Globus pallidus (tissue), 1 donor: ENCODE measurements around the gene MMP28.

Experiments used
- DNase-seq: peaks from one replicate; pipeline ENCODE4 v3.0.0-alpha.2; 2015; ENCODE audit warnings: low spot score

Gene MMP28

DNA sequence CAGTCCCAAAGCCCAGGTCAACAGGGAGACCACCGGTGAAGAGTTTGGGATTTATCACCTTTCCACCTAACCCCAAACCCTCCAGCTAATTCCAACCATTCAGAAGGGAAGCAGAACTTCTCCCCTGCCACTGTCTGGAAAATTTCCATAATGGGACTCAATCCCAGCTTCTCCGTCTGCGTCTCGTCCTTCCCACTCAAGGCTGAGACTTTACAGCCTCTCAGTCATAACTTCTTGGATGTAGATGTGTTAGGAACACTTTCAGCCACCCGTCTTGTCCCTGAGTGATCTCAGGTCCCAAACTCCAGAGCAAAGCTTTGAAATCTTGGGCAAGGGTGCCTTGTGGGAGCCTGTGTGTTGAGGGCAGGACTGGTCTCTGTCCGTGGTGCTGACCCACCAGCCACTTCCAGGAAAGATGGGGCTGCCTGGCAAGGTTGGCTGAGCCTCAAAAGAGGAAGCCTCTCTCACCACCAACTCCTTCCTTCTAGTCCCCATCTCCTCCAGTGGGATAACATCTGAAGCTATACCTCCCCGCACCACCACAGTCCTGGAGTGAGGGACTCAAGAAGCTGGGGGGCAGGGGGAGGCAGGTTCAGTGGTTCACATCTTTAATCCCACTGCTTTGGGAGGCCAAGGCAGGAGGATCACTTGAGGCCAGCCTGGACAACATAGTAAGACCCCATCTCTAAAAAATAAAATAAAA is 51.7 kb downstream of the MMP28 start:
- DNase-seq, result no peak

DNA sequence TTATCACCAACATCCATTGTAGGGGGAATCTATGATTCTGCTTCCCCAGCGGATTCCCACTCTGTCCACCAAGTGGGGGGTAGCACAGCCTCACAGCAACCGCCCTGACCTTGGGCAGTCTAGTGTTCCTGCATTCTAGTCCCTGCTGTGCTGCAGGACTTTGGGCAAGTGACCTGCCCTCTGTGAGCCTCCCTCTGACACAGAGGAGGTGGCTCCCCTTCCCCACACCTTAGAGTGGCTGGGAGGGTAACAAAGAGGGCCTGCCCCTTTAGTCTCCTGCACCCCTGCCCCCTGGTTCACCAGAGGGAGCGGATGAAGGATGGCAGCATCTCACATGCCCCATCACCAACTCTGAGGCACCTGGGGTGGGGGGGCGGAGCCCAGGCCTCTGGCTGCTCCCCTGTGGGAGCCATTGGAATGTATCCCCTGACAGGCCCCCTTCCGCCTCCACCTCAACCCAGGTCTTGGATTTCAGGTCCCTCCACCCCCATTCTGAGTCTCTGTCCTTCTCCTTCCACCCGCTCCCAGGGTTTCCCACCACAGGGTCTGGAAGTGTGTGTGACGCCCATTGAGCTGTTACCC is 52.5 kb downstream of the MMP28 start:
- no peak for DNase-seq

GRCh38 chr17:35742496-35742895 is 52.9 kb downstream of the MMP28 start:
- no peak for DNase-seq

- DNase-seq, result no peak
Observed at GRCh38 chr17:35740997-35741931, 54.2 kb downstream of the MMP28 start.

GRCh38 chr17:35740216-35740615 is 55.2 kb downstream of the MMP28 start:
- DNase-seq, result no peak

DNA sequence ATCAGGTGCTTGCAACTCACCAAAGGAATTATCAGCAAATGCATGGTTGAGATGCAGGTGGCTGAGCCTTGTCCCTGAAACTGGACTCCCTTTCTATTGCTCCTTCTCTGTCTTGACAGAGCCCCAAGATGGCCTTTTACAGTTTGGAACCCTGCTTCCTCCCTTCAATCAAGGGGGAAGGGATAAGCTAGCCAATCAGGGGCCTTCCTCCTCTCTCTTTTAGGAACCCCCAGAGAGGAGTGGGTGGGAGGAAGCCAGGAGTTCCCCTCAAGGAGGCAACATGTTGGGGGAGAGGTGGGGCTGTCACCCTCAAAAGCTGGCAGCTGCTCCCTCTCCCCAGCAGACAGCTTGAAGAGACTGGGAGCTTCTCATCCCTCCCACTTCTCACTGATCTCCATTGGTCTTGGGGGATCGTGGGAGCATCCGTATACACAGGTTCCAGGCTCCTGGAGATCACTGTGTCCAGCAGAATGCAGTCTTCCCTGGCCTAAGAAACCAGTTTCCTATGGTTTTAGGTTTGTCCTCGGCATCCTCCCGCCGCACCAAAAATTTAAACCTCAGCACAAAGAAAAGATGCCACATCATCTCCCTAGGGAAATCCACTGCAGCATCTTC is 56.8 kb downstream of the MMP28 start:
- DNase-seq, result no peak

DNA sequence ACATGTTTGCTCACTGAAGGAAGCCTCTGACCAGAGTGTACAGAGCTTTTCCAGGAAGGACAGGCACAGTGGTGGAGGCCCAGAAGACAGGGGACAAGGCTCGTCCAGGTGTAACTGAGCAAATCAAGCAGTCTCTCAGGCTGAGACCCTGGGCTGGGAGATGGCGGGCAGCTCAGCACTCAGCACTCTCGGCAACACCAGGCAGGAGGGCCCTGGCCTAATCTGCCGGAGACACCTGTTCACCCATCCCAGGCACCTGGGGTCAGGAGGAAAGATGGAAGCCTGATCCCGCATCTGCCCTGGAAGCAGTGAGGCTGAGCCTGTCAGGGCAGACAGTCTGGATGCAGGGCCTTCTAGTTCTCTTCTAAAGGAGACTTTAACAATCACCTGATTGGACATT is 59.2 kb downstream of the MMP28 start:
- DNase-seq, result no peak

DNA sequence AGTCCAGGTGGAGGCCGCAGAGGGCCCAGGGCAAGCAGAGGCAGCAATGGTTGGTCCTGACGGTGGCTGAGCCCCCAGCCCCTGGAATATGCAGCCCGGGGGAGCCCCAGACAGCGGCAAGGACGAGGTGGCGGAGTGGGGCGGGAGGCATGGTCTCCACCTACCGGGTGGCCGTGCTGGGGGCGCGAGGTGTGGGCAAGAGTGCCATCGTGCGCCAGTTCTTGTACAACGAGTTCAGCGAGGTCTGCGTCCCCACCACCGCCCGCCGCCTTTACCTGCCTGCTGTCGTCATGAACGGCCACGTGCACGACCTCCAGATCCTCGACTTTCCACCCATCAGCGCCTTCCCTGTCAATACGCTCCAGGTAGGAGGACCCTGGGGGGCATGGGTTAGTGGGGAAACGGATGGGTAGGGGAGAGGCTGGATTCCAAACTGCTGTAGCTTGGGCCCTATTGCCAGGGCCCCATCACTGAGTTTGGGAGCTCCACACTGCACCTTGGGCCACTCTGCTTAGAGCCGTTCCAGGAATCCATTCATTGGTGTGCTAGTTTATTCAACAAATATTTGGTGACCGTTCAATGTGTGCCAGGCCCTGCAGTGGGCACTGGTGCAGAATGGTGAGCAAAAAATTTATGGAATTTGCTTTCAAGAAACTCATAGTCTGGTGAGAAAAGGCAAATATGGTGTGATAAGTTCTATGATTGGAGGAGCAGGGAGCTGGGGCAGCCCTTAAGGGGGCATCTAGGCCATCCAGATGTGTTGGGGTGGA is 60.2 kb downstream of the MMP28 start:
- DNase-seq, result no peak

DNA sequence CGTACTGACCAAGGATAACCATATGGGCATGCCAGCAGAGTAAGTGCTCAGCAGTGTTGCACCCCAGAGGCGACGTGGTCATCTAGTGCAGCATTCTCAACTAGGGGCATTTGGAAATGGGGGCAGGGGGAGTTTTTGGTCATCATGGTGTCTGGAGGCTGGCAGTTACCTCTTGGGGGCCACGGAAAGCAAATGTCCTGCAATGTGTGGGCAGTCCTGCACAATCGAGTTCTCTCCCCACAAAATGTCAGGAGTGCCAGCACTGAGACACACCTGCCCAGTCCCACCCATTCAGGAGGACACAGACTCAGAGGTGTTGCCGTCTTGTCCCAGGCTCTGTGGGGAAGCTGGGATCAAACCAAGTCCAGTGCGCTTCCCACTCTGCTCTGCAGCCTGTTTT is 61.0 kb downstream of the MMP28 start:
- DNase-seq, result no peak

DNA sequence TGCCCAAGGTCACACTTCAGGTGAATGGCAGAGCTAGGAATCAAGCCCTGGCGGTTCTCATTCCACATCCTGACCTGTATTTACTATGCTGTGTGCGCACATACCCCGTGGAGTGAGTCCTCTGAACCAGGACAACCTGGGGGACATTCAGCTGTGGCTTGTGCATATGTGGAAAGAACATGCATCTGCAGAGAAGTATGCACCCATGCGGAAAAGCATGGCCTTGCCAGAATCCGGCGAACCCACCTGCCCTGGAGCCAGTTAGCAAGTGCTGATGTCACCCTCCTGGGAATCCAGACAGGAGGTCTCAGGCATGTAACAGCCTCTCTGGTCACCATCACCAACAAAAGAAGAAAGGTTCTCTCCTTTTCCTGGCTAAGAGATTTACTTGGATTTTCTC is 62.1 kb downstream of the MMP28 start:
- DNase-seq, result no peak

DNA sequence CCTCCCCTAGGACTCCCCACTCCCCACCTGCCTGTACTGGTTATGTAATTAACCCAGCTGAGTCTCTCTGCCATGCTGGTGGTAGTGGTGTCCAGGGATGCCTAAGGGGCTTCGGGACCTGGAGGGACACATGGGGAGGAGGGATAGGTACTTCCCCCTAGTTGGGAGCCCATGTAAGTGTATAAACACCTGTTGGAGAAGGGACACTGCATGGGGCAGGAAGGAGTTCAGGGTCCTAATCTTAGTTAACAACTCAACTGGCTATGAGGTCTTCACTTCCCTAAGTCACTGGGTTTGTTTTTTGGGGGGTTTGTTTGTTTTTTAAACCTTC is 62.7 kb downstream of the MMP28 start:
- no peak for DNase-seq

- DNase-seq, result no peak
Observed at GRCh38 chr17:35731917-35732805, 63.3 kb downstream of the MMP28 start.

DNA sequence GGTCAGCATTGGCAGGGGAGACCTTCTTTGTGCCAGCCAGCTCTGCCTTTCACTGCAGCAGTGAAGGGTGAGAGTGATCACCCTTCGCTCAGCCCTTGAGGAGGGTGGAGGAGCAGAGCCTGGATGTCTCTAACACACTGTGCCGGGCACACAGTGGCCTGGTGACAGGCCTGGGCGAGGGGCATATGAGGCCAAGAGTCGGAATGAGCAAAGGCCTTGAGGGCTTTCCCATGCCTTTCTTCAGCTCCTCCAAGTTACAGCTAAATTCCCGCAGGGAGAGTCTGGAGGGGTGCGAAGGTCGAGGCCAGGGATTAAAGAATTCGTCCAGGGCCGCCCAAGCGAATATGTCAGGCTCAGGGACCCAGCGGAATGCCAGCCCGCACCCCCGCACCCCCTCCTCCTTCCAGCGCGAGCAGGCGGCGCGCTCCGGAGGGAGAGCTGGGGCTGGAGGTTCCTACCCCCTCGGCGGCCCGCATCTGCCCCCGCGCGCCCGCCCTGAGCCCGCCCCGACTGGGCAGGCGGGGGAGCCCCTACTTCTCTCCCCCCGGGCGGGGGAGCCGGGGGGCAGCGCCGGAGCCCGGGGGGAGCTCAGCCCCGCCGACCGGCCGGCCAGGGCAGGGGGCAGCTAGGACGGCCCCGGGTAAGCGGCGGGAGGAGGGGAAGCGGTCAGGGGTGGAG is 64.1 kb downstream of the MMP28 start, which contains the start of gene RASL10B:
Gene RASL10B (plus strand): TSS at position 401 of the 678 bp plus-strand sequence. CDS start 3,546 bp downstream, outside the sequence.
- peak; percentile 37 for DNase-seq

GRCh38 chr17:35730400-35731005 is 64.9 kb downstream of the MMP28 start:
- no peak for DNase-seq

GRCh38 chr17:35729405-35729833 is 66.0 kb downstream of the MMP28 start:
- no peak for DNase-seq

- no peak for DNase-seq
Observed at GRCh38 chr17:35728551-35728950, 66.9 kb downstream of the MMP28 start.

- DNase-seq, result no peak
Observed at GRCh38 chr17:35727635-35728034, 67.8 kb downstream of the MMP28 start.

- no peak for DNase-seq
Observed at GRCh38 chr17:35726953-35727460, 68.4 kb downstream of the MMP28 start.
